ENCODE measurements around the gene PTP4A1. TPM values are rescaled to one million over a fixed set of nuclear protein-coding genes. Genes with fewer than 3 reads are reported as not detected.
A peak's percentile ranks its signal among the peaks of the same experiment; 100 is the strongest.

The PTP4A1 gene
- total and polyA plus RNA-seq, 2 of the 13 experiments (the other 11 are each of a cell fraction or from before 2014, with no cell fraction given), result 141 to 376 TPM

DNA sequence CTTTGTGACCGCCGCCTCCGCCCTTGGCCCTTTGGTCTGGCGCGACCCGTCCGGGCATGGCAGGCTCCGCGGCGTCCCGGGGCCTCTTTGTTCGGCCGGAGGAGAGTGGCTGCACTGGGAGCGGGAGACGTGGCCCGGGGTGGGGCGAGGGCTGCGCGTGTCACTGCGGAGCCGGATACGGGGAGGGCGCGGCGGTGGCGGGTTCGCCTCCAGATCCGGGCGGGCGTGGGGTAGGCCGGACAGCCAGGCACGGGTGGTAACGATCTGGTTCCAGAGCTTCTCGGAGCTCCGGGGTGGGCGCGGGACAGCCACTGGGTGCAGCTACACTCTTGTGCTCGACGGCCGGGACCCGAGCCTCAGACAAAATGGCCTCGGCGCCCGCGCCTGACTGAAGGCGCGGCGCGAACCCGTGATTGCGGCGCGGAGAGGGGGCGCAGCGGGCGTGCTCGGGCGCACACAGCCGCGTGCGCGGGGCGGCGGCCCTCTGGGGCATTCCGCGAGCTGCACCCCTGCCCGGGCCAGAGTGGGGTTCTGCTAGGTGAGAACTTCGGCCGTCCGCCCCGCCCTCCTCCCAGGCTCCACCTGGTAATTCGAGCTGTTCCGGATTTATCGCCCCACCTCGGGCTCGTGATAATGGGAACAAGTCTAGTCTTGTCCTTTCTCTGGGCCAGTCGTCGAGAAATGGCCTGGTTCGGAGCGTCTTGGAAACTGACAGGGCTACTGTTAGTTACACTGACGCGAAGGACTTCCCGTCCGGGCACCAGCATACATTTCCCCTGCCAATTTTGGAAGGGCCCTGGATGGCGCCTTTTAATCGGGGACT lies 1.0 kb downstream of the PTP4A1 start (continued):
- TF ChIP-seq, protein P1, sequence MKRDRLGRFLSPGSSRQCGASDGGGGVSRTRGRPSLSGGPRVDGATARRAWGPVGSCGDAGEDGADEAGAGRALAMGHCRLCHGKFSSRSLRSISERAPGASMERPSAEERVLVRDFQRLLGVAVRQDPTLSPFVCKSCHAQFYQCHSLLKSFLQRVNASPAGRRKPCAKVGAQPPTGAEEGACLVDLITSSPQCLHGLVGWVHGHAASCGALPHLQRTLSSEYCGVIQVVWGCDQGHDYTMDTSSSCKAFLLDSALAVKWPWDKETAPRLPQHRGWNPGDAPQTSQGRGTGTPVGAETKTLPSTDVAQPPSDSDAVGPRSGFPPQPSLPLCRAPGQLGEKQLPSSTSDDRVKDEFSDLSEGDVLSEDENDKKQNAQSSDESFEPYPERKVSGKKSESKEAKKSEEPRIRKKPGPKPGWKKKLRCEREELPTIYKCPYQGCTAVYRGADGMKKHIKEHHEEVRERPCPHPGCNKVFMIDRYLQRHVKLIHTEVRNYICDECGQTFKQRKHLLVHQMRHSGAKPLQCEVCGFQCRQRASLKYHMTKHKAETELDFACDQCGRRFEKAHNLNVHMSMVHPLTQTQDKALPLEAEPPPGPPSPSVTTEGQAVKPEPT (CRISPR knock-in tag; IDR thresholded peaks at IDR 0.05; ENCODE audit: low read depth), result no peak
- TF ChIP-seq EZH2 (conservative IDR thresholded peaks at IDR 0.05; ENCODE audit: low read depth, low read length) (no peak), KLF16 (CRISPR knock-in tag; IDR thresholded peaks at IDR 0.05) (peak in 1 of 2 experiments; percentile 68; a peak in 1 of 4 replicates), GLI4 (CRISPR knock-in tag; IDR thresholded peaks at IDR 0.05; ENCODE audit: borderline replicate concordance) (no peak), SMAD1 (CRISPR knock-in tag; IDR thresholded peaks at IDR 0.05; ENCODE audit: borderline replicate concordance, low read depth) (no peak), TCF7 (IDR thresholded peaks at IDR 0.05; ENCODE audit: low read depth) (no peak), ASH2L (IDR thresholded peaks at IDR 0.05; ENCODE audit: insufficient read length, low read depth, low read length) (peak; percentile 64), HOXA7 (CRISPR knock-in tag; IDR thresholded peaks at IDR 0.05) (0 out of 2 replicates have a peak, but pooled peaks have one; percentile 30), ZNF670 (CRISPR knock-in tag; IDR thresholded peaks at IDR 0.05; ENCODE audit: borderline replicate concordance) (no peak; the same call in 1 of the 2 replicates), ZNF101 (CRISPR knock-in tag; IDR thresholded peaks at IDR 0.05; ENCODE audit: borderline replicate concordance, low read depth) (no peak; the same call in 1 of the 2 replicates), CHD2 (IDR thresholded peaks at IDR 0.05; ENCODE audit: low read depth, low read length) (no peak), ZNF7 (CRISPR knock-in tag; IDR thresholded peaks at IDR 0.05) (no peak), ARNT2 (CRISPR knock-in tag; IDR thresholded peaks at IDR 0.05; ENCODE audit: low read depth) (peak; percentile 94)
- TF ChIP-seq, protein P2, sequence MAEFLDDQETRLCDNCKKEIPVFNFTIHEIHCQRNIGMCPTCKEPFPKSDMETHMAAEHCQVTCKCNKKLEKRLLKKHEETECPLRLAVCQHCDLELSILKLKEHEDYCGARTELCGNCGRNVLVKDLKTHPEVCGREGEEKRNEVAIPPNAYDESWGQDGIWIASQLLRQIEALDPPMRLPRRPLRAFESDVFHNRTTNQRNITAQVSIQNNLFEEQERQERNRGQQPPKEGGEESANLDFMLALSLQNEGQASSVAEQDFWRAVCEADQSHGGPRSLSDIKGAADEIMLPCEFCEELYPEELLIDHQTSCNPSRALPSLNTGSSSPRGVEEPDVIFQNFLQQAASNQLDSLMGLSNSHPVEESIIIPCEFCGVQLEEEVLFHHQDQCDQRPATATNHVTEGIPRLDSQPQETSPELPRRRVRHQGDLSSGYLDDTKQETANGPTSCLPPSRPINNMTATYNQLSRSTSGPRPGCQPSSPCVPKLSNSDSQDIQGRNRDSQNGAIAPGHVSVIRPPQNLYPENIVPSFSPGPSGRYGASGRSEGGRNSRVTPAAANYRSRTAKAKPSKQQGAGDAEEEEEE (CRISPR knock-in tag; IDR thresholded peaks at IDR 0.05; ENCODE audit: borderline replicate concordance), result no peak
- TF ChIP-seq, protein P3, sequence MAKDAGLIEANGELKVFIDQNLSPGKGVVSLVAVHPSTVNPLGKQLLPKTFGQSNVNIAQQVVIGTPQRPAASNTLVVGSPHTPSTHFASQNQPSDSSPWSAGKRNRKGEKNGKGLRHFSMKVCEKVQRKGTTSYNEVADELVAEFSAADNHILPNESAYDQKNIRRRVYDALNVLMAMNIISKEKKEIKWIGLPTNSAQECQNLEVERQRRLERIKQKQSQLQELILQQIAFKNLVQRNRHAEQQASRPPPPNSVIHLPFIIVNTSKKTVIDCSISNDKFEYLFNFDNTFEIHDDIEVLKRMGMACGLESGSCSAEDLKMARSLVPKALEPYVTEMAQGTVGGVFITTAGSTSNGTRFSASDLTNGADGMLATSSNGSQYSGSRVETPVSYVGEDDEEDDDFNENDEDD (CRISPR knock-in tag; IDR thresholded peaks at IDR 0.05; ENCODE audit: borderline replicate concordance), result peak; percentile 63; the same call in 1 of the 2 replicates
- TF ChIP-seq, protein P4, sequence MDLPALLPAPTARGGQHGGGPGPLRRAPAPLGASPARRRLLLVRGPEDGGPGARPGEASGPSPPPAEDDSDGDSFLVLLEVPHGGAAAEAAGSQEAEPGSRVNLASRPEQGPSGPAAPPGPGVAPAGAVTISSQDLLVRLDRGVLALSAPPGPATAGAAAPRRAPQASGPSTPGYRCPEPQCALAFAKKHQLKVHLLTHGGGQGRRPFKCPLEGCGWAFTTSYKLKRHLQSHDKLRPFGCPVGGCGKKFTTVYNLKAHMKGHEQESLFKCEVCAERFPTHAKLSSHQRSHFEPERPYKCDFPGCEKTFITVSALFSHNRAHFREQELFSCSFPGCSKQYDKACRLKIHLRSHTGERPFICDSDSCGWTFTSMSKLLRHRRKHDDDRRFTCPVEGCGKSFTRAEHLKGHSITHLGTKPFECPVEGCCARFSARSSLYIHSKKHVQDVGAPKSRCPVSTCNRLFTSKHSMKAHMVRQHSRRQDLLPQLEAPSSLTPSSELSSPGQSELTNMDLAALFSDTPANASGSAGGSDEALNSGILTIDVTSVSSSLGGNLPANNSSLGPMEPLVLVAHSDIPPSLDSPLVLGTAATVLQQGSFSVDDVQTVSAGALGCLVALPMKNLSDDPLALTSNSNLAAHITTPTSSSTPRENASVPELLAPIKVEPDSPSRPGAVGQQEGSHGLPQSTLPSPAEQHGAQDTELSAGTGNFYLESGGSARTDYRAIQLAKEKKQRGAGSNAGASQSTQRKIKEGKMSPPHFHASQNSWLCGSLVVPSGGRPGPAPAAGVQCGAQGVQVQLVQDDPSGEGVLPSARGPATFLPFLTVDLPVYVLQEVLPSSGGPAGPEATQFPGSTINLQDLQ (CRISPR knock-in tag; IDR thresholded peaks at IDR 0.05), result no peak; the same call in 1 of the 2 replicates
- TF ChIP-seq, protein P5, sequence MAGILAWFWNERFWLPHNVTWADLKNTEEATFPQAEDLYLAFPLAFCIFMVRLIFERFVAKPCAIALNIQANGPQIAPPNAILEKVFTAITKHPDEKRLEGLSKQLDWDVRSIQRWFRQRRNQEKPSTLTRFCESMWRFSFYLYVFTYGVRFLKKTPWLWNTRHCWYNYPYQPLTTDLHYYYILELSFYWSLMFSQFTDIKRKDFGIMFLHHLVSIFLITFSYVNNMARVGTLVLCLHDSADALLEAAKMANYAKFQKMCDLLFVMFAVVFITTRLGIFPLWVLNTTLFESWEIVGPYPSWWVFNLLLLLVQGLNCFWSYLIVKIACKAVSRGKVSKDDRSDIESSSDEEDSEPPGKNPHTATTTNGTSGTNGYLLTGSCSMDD (CRISPR knock-in tag; IDR thresholded peaks at IDR 0.05), result 0 out of 2 replicates have a peak, but pooled peaks have one; percentile 16
- TF ChIP-seq, protein P6, sequence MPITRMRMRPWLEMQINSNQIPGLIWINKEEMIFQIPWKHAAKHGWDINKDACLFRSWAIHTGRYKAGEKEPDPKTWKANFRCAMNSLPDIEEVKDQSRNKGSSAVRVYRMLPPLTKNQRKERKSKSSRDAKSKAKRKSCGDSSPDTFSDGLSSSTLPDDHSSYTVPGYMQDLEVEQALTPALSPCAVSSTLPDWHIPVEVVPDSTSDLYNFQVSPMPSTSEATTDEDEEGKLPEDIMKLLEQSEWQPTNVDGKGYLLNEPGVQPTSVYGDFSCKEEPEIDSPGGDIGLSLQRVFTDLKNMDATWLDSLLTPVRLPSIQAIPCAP (CRISPR knock-in tag; IDR thresholded peaks at IDR 0.05; ENCODE audit: low read depth), result no peak
